GM15510 (cell line): ENCODE measurements around the gene EGFL6.

Experiments
- POLR2A ChIP-seq: IDR thresholded peaks from 3 replicates; pipeline ENCODE4 v1.6.1; 2011; ENCODE audit warnings: borderline replicate concordance; ENCODE audit not compliant: insufficient read length; ENCODE audit errors: extremely low read depth

EGFL6 gene

GRCh38 chrX:13571136-13571535 is 1.7 kb downstream of the EGFL6 start:
- TF ChIP-seq POLR2A = no peak

- TF ChIP-seq POLR2A = no peak
Observed at GRCh38 chrX:13574600-13574999, 5.2 kb downstream of the EGFL6 start.

DNA sequence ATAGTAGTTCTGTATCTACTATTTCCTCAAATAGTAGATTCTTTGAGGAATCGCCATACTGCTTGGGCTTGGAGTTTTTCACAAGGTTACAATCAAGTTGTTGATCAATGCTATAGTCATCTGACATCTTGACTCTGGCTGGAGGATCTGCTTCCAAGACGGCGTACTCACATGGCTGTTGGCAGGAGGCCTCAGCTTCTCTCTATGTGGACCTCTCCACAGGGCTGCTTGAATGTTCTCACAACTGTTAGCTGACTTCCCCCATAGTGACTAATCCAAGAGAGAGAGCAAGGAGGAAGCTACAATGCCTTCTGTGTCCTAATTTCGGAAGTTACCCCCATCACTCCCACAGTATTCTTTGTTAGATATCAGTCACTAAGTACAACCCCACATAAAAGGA is 10.3 kb downstream of the EGFL6 start:
- no peak for TF ChIP-seq POLR2A

DNA sequence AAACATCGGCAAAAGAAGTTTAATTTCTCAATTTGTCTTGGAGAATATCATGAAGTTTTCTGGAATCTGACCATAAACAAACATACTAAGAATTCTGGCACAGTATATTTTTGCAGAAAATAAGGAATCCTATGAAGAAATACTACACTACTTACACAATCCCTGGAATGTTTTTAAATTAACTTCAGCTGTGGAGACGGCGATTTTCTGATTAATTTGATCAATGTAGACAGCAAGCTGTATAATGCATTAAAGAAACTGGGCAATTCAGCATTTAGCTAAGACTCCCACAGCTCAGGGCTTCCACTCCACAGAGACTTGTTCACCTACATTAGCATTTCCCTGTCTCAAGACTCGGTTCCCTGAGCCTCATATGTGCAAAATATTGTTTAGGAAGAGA is 12.2 kb downstream of the EGFL6 start:
- no peak for TF ChIP-seq POLR2A

GRCh38 chrX:13587786-13588477 is 18.5 kb downstream of the EGFL6 start:
- TF ChIP-seq POLR2A = no peak

- TF ChIP-seq POLR2A = no peak
Observed at GRCh38 chrX:13590207-13590606, 20.8 kb downstream of the EGFL6 start.

- TF ChIP-seq POLR2A = no peak
Observed at GRCh38 chrX:13590914-13591313, 21.5 kb downstream of the EGFL6 start.

DNA sequence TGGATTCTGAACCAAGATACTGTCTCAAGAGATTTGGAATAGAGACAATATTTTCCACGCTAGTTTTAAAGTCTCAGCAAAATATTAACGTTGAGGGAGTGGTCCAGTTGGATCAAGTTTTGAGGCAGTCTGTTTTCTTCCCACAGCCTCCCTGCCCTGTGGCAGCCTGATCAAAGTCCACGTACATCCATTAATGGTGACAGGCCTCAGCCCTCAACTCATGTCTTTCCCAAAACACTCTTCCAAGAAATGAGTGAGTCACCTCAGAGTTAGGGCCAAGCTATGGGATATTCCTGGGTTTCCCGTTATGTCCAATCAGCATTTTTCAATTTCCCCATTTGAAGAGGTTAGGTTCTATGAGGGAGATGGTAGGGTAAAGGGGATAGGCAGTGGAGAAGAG is 28.5 kb downstream of the EGFL6 start:
- TF ChIP-seq POLR2A = no peak

DNA sequence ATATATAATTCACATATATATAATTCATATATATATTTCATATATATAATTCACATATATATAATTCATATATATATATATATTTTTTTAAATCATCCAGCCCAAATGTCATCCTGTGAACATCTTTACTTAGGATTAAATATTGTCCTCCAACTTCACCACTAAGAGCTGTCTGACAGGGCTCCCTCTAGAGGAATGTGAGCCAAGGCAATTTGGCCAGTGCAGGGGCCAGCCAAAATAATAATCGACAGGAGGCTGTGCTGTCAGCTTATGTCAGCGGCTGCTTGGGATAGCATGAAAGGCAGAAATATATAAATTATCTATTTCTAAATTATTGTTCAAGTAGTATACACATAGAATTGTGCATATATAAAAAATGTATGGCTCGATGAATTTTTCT is 29.5 kb downstream of the EGFL6 start:
- no peak for TF ChIP-seq POLR2A

GRCh38 chrX:13599491-13599890 is 30.1 kb downstream of the EGFL6 start:
- TF ChIP-seq POLR2A = no peak

GRCh38 chrX:13605611-13606010 is 36.2 kb downstream of the EGFL6 start:
- TF ChIP-seq POLR2A = no peak

DNA sequence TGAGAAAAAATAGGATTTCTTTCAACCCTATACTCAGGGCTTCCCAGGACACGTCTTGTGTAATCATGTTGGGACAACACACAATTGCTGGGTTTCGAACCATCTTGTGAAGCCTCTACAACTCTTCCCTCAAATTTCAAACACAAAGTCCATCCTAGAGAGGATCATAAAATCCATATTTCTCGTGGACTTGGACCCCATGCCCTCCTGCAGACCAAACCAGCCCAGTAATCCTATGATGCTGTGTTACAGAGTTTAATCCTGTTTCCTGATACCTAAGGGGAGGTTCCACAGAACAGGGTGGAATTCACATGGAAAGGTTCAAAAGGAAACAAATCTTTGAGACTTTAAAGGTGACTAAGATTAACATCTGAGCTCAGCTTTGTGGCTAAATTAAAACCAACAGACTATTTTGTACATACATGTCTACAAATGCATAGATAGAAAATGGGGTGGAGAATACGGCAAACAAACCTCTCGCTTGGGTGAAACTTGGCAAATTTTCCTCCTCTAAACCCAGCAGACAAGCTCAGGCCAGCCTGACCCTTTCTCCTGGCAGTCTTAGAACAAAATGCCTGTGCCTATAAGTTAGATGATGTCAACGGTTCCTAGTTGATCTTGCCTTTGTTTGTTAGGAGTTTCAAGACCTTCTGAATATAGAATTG is 38.1 kb downstream of the EGFL6 start:
- TF ChIP-seq POLR2A = no peak

- no peak for TF ChIP-seq POLR2A
Observed at GRCh38 chrX:13607996-13608365, 38.6 kb downstream of the EGFL6 start.

DNA sequence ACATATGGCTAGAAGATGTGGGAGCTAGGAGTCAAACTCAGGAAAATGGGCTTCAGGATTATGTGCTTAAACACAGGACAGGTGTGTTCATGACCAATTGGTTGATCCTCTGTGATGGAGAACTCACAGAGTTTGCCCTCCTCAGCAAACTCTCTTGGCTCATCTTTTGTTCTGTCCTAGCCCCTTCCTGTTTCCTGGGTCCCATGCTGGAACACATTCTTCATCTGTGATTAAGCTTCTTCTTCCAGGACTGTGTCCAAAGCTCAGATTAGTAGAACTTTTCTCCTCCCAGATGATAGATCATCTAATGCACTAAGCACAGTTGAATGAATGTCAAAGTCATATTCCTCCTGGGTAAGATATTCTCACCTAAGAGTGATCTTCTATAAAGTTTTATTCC is 44.8 kb downstream of the EGFL6 start:
- TF ChIP-seq POLR2A = no peak

- TF ChIP-seq POLR2A = no peak
Observed at GRCh38 chrX:13620207-13620606, 50.8 kb downstream of the EGFL6 start.

GRCh38 chrX:13622401-13622964 is 53.1 kb downstream of the EGFL6 start:
- TF ChIP-seq POLR2A = no peak
